GM21786 (cell line): ENCODE data around the gene C17orf107.

Source experiments
- ATAC-seq: cut with Tn5 transposase; IDR thresholded peaks from one replicate; pipeline ENCODE4 v1.9.1; 2021; ENCODE audit not compliant: unreplicated experiment

Gene C17orf107

DNA sequence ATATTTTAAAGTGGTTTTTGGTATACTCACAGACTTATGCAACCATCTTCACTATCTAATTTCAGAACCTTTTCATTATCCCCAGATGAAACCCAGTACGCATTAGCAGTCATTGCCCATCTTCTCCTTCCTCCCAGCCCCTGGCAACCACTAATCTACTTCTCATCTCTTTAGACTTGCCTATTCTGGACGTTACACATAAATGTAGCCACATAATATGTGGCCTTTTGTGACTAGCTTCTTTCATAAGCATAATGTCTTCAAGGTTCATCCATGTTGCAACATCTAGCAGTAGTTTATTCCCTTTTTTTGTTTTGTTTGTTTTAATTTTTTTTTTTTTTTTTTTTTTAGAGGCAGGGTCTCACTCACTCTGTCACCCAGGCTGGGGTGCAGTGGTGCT, 28.5 kb upstream of the C17orf107 start:
- no peak for ATAC-seq

DNA sequence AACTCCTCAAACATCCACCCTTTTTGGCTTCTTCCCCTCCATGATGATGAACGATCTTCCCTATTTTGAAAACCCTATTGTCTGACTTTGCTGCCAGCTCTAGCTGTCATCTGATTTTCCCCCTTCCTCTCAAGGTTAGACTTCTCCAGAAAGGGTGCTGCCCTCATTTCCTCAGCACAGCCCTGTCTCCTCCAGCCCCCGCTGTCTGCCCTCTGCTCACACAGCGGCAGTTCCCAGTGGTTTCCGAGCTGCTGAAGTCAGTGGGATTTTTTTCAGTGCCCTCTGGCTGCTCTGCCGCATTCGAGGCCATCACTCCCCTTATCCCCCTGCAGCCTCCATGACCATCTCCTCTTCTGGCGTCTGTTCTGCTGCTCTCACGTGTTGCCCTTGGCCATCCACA, 26.6 kb upstream of the C17orf107 start:
- no peak for ATAC-seq

DNA sequence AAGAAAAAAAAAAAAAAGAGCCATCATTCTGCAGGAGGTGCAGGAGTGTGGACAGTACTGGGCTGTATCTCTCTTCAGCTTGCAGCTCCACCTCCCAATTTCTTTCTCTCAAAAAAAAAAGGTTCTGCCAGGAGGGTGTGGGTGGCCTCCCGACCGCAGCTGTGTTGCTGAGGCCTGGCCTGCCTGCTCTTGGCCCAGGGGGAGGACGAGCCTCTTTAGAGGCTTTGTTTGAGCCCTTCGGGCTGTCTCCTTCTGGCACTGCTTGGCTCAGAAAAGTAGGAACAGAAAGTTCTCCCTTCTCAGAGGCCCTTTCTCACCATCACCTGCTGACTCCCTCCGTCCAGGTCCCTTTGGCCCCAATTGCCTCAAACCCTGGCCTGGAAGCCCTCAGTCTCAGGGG, 22.2 kb upstream of the C17orf107 start:
- ATAC-seq, result no peak

DNA sequence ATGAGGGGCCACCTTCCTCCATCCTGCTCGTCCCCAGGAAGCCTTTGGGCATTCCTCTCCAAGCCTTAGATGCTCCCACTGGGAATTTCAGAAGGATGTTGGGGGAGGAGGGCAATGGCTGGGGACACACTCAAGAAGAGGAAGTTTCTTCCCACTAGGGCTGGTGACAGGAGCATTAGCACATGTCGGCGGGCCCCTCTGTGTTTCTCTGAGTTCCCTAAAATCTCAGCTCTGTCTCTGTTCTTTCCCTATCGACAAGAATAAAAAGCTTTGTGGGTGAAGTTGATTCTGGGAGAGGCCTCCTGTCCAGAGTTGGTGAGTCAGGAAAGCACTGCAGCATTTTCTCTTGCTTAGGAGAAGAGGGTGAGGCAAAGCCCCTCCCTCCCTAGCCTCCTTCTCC, 19.7 kb upstream of the C17orf107 start:
- ATAC-seq, result no peak

DNA sequence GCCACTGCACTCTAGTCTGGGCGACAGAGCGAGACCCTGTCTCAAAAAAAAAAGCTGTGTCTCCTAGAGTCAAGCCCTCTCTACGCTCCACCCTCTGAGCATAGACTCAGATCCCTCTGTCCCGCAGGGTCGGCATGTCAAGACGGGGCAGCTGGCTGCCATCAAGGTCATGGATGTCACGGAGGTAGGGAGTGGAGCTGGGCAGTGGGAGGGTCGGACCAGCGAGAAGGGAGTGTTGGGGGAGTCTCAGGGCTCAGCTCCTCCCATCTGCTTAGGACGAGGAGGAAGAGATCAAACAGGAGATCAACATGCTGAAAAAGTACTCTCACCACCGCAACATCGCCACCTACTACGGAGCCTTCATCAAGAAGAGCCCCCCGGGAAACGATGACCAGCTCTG, 18.5 kb upstream of the C17orf107 start:
- ATAC-seq, result no peak

DNA sequence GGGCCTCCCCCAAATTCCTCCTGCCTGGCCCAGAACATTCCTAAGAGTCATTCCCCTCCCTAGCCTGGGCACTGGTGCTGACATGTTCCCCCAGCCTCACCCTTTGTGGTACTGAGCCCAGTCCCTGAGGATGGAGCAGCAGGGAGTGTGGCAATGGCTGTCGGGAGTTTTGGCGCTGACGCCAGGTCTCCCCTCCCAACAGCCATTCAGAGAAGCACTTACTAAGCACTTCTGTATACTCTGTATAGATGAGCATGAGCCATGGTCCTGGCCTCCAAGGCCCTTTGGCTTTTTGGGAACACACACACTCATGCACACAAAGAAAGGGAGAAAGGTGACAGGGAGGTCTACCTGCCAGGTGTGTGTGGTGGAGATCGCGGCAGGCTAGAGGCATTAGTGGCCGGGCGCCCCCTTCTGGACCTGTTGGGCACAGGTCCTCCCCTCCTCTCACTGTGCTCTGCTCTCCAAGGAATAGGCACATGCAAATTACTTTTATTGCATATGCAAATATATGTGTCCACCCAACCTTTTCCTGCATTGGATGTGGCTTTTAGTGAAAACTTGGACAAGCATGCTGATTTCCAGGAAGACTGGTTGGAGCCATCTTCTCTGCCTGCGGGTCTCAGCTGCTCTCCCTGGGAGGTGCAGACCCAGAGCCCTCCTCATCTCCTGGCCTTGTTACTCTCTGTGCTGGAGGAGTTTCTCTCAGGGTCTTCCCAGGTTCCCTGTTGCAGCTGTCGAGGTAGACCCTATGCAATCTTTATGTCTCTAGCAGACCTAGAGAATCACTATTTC, 17.4 kb upstream of the C17orf107 start:
- no peak for ATAC-seq

DNA sequence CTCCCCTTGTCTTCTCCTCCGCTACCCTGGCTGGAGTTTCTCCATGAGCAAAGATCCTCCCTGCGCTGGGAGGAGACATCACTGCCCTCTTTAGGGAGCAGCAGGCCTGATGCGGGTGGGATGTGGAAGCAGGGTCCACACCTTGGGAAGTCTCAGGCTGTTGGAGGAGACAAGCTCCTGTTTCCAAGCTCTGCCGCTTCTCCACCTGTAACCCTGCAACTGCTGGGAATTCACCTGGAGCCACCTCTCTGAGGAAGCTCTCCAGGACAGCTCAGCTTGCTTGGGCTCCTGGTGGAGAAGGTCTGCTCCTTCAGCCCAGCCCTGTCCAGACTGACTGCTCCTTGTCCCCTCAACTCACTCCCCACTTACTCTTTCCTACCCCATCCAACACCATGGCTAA, 14.8 kb upstream of the C17orf107 start:
- ATAC-seq, result no peak

DNA sequence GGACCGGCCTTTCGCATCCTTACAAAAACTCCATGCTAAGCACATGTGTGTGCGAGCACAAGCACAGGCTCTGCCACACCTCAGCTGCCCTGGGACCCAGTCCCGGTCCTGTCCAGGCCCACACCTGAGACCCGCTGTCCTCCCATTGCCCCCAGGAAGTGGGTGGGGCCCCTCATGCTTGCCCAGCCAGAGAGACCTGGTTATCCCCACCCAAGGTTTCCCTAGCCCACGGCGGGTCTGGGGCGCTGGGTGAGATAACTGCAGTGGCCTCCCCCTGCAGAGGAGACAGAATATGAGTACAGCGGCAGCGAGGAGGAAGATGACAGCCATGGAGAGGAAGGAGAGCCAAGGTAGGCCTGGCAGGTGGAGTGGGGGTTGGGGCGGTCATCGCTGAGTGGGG, 12.5 kb upstream of the C17orf107 start:
- ATAC-seq, result no peak

DNA sequence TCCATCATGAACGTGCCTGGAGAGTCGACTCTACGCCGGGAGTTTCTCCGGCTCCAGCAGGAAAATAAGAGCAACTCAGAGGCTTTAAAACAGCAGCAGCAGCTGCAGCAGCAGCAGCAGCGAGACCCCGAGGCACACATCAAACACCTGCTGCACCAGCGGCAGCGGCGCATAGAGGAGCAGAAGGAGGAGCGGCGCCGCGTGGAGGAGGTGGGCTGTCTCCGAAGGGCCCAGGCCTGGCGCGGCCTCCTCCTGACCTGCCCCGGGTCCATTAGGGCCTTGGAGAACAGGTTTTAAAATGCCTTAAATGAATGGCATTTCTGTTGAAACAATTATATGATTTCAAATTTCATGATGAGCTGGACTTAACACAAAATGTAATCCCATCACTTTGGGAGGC, 11.8 kb upstream of the C17orf107 start:
- no peak for ATAC-seq

DNA sequence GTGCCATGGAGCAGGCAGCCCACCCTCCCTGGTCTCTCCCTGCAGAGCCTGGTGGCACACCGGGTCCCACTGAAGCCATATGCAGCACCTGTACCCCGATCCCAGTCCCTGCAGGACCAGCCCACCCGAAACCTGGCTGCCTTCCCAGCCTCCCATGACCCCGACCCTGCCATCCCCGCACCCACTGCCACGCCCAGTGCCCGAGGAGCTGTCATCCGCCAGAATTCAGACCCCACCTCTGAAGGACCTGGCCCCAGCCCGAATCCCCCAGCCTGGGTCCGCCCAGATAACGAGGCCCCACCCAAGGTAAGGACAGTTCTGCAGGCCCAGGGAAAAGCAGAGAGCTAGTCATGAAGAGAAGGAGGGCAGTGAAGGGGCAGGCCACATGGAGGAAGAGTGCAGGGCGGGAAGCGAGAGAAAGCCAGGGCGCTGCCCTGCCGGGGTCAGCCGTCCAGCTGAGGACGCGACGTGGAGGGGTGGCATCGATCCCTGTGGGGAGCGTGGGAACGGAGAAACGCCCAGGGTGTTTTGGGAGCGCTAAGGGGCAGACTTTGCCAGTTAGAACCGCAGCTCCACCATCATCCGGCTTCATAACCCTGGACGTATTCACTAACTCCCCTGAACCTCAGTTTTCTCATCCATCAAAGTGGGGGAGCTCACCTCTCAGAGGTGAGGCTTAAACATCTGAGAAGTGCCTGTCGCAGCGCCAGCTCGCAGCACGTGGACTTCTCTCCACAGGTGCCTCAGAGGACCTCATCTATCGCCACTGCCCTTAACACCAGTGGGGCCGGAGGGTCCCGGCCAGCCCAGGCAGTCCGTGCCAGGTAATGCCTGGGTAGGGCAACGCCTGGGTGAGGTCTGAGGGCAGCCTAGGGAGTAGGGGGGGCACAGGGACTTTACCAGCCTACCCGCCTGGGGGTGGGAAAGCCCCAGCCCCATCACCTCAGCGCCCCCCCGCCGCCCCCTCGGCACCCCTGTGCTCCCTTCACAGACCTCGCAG, 7.6 kb upstream of the C17orf107 start:
- ATAC-seq, result no peak

DNA sequence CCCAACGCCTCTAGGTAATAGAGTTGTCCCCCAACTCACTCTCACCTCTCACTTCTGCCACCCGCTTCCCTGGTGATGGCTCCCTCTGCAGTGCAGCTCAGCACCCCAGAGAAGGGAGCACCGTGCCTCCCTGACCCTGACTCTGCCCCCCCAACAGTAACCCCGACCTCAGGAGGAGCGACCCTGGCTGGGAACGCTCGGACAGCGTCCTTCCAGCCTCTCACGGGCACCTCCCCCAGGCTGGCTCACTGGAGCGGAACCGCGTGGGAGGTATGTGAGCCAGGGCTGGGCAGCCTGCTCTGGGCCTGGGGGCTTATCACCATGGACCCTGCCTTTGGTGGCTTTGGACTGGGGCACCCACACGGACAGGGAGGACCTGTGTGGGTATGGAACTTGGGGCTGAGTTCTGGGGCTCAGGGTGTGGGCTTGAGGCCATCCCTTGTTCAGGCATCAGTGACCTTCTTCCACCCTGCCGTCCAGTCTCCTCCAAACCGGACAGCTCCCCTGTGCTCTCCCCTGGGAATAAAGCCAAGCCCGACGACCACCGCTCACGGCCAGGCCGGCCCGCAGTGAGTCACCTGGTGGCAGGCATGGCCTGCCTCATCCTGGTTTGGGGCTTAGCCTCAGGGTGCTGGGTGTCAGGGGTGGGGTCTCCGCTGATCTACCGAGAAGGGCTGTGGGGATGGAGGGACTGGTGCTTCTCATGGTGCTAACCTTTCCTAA, 6.7 kb upstream of the C17orf107 start:
- ATAC-seq, result no peak

DNA sequence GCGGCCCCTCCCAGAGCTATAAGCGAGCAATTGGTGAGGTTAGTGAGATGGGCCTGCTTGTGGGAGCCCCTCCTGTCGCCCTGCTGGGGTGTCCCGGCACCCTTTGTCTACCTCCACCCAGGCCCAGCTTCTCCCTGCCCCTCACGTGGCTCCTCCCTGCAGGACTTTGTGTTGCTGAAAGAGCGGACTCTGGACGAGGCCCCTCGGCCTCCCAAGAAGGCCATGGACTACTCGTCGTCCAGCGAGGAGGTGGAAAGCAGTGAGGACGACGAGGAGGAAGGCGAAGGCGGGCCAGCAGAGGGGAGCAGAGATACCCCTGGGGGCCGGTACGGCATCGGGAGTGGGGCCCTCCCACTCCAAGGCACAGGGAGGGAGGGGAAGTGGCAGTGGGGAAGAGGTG, 6.1 kb upstream of the C17orf107 start:
- no peak for ATAC-seq

DNA sequence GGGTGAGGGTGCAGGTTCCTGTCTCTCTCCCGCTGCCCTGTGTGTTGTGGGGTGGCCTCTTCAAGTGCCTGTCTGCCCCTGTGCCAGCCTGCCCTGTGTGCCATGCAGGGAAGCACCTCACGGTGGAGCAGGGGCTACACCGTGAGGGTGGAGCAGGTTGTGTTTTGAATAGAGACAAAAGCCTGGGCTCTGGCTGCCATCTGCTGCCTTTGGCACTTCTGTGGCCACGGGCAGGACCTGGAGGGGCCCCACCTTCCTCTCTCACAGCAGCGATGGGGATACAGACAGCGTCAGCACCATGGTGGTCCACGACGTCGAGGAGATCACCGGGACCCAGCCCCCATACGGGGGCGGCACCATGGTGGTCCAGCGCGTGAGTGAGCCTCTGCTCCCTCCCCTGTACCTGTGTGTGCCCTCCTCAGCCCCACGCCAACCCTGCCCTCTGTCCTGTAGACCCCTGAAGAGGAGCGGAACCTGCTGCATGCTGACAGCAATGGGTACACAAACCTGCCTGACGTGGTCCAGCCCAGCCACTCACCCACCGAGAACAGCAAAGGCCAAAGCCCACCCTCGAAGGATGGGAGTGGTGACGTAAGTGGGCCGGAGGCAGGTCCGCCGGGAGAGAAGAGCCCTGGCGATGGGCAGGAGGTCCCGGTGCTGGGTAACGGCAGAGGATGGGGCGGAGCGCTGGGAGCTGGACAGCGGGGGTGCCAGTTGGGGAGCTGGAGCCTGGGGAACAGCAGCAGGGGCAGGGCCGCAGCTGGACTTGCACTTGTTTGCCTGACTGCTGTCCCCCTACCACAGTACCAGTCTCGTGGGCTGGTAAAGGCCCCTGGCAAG, 5.4 kb upstream of the C17orf107 start:
- ATAC-seq, result no peak

DNA sequence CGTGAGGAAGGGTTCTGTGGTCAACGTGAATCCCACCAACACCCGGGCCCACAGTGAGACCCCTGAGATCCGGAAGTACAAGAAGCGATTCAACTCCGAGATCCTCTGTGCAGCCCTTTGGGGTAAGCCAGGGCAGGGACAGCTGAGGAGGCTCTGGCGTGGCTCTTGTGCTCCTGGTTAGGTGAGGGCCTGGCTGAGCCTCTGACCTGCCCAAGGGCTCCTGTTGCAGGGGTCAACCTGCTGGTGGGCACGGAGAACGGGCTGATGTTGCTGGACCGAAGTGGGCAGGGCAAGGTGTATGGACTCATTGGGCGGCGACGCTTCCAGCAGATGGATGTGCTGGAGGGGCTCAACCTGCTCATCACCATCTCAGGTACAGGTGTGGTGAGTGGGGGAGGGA, 4.2 kb upstream of the C17orf107 start:
- ATAC-seq, result no peak

DNA sequence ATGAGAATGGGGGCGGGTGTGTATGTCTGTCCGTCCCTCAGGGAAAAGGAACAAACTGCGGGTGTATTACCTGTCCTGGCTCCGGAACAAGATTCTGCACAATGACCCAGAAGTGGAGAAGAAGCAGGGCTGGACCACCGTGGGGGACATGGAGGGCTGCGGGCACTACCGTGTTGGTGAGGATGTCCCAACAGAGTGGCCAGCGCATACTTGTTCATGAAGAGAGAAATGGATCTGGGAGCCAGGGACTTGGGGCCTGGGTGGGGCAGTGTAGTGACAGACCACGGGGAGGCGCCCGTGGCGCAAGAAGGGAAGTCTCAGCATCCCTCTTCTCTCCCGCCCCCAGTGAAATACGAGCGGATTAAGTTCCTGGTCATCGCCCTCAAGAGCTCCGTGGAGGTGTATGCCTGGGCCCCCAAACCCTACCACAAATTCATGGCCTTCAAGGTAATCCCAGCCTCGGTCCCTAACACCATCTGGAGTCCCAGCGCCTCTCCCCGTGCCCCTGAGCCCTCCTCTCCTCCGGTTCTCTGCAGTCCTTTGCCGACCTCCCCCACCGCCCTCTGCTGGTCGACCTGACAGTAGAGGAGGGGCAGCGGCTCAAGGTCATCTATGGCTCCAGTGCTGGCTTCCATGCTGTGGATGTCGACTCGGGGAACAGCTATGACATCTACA, 3.5 kb upstream of the C17orf107 start:
- ATAC-seq, result no peak

DNA sequence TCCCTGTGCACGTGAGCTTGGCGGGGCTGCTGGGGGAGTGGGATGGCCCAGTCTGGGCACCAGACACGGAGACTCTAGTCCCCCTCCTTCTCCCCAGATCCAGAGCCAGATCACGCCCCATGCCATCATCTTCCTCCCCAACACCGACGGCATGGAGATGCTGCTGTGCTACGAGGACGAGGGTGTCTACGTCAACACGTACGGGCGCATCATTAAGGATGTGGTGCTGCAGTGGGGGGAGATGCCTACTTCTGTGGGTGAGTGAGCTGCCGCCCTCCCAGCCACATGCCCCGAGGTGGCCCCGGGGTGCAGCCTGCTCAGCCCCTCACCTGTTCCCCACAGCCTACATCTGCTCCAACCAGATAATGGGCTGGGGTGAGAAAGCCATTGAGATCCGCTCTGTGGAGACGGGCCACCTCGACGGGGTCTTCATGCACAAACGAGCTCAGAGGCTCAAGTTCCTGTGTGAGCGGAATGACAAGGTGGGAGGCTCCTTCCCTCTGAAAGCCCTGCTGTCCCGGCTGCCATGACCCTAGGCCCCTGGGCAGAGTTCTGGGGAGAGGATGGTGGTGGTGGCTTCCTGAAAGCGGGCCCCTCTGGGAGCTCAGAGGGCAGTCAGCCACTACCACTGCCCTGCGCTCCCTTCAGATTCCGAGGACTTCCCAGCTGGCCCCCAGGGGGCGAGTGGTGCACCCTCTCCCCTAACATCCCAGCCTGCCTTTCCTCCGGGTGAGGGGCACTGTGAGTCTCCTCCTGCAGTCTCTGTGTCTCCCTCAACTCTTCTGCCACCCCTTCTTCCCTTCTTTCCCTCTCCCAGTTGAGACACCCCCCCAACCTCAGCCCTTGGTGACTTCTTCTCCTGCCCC, 2.8 kb upstream of the C17orf107 start:
- no peak for ATAC-seq

DNA sequence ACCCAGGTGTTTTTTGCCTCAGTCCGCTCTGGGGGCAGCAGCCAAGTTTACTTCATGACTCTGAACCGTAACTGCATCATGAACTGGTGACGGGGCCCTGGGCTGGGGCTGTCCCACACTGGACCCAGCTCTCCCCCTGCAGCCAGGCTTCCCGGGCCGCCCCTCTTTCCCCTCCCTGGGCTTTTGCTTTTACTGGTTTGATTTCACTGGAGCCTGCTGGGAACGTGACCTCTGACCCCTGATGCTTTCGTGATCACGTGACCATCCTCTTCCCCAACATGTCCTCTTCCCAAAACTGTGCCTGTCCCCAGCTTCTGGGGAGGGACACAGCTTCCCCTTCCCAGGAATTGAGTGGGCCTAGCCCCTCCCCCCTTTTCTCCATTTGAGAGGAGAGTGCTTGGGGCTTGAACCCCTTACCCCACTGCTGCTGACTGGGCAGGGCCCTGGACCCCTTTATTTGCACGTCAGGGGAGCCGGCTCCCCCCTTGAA, 2.1 kb upstream of the C17orf107 start:
- ATAC-seq, result no peak

DNA sequence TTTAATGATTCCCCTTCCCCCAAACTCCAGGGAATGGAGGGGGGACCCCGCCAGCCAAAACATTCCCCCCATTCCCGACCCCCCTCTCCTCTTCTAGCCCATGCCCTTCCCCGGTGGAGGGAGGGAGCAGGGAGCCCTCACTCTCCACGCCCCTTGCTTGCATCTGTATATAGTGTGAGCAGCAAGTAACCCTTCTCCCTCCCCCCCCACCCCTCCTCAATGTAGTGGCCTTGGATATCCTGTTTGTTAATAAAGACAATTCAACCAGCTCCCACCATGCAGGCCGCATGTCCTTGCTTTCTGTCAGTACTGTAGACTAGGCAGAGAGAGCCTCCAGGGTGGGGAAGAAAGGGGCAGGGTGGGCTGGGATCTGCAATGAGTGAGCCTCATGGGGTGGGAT, 1.6 kb upstream of the C17orf107 start:
- ATAC-seq, result no peak

DNA sequence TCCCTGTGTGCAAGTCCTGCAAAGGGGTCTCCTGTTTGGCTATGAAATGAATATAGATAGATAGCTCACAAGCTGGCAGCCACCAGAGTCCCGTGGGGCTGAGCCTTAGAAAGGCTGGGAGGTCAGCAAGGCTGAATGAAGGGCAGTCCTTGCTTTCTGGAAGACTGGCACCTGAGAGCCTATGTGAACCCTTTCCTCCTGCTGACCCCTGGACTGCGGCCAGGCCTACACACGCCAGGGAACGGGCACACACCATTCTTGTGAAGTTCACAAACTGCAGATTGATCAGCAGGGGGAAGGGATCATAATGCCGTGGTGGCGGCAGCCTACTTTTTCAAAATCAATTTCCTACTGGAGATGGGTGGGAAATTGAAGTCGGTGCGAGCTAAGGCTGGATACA, 985 bp upstream of the C17orf107 start:
- no peak for ATAC-seq
